K562 (cell line): Measurements from ENCODE around the gene NEUROD4. TPM values are rescaled to one million over a fixed set of nuclear protein-coding genes. Genes with fewer than 3 reads are reported as not detected.
A peak's percentile ranks its signal among the peaks of the same experiment; 100 is the strongest.

Experiments
- E2F5 ChIP-seq: sonication (generic); formaldehyde crosslinking; IDR thresholded peaks from 2 replicates; pipeline ENCODE4 v1.8.0; 2022; ENCODE audit warnings: mild to moderate bottlenecking, missing genetic modification reagents
- FOXK2 ChIP-seq, 2 experiments: fragments of 450-650 bp; IDR thresholded peaks in 1 of 2; conservative IDR thresholded peaks in 1 of 2; 2 replicates each; pipeline ENCODE4 v1.6.1; 2016; ENCODE audit warnings: low read depth in 2 of 2, mild to moderate bottlenecking in 1 of 2
- HNRNPK ChIP-seq: fragments of 200-400 bp; formaldehyde crosslinking; IDR thresholded peaks from one replicate; pipeline ENCODE4 v1.6.1; 2018; ENCODE audit warnings: mild to moderate bottlenecking, low read depth, low read length; ENCODE audit not compliant: poor library complexity, severe bottlenecking
- NFIX ChIP-seq: fragments of 250-450 bp; sonication (Bioruptor Pico); IDR thresholded peaks from 2 replicates; pipeline ENCODE4 v1.4.0; 2020; ENCODE audit warnings: low read depth, mild to moderate bottlenecking, moderate library complexity
- NKRF ChIP-seq: fragments of 450-650 bp; IDR thresholded peaks from 2 replicates; pipeline ENCODE4 v1.6.1; 2016; ENCODE audit warnings: borderline replicate concordance
- POLR2H ChIP-seq: IDR thresholded peaks from 2 replicates; pipeline ENCODE4 v1.6.1; 2016; ENCODE audit warnings: missing genetic modification characterization, low read depth, mild to moderate bottlenecking, control low read depth, missing compliant biosample characterization, moderate library complexity
- ZBTB9 ChIP-seq: fragments of 450-650 bp; formaldehyde crosslinking; IDR thresholded peaks from 2 replicates; pipeline ENCODE4 v1.4.0; 2020; ENCODE audit warnings: mild to moderate bottlenecking, moderate library complexity
- ZNF318 ChIP-seq, 2 experiments: fragments of 450-650 bp; IDR thresholded peaks; 2 replicates each; pipeline ENCODE4 v1.6.1; 2016; ENCODE audit warnings: mild to moderate bottlenecking in 2 of 2, borderline replicate concordance in 1 of 2, low read depth in 1 of 2, moderate library complexity in 1 of 2
- ZNF830 ChIP-seq: fragments of 250-450 bp; sonication (Bioruptor Pico); IDR thresholded peaks from 2 replicates; pipeline ENCODE4 v1.5.0; 2021; ENCODE audit warnings: mild to moderate bottlenecking
- polyA plus RNA-seq, 8 experiments: library from polyadenylated mRNA; depleted of rRNA in 4 of 8; stranded (reverse) in 5 of 8; unstranded in 3 of 8; fragments of >200 nt; fragmentation: Nextera tagmentation in 2 of 8; fragmentation: Illumina TruSeq in 1 of 8; extraction: Ambion mirVana in 2 of 8; extraction: Trizol in 1 of 8; gene quantifications; 2 replicates each; pipeline versions ENCODE4 v1.2.1 to v1.2.3, GENCODE V29; 2011 to 2014; ENCODE audit warnings: inconsistent platforms in 1 of 8, missing spikeins in 1 of 8
- total RNA-seq, 7 experiments: library from RNA; depleted of rRNA in 6 of 7; stranded (reverse); fragments of >200 nt in 6 of 7; fragmentation: Illumina TruSeq in 2 of 7; extraction: Trizol in 2 of 7; gene quantifications; 2 replicates each; pipeline versions ENCODE4 v1.2.1 to v1.2.3, GENCODE V29; 2011 to 2021; ENCODE audit warnings: low replicate concordance in 1 of 7

Gene NEUROD4
- total and polyA plus RNA-seq, 9 of the 15 experiments (the other 6 are each of a cell fraction or from before 2014, with no cell fraction given): not detected

- TF ChIP-seq E2F5 (CRISPR knock-in tag) (no peak), FOXK2 (conservative IDR thresholded peaks at IDR 0.05 in 1 of 2, IDR thresholded peaks at IDR 0.05 in 1 of 2; ENCODE audit: low read depth in 2 of 2) (peak; percentile 36 to 69), POLR2H (tag) (no peak), ZBTB9 (CRISPR knock-in tag) (no peak), HNRNPK (no peak), NFIX (no peak), ZNF830 (CRISPR knock-in tag) (no peak), ZNF318 (IDR thresholded peaks at IDR 0.05; ENCODE audit: borderline replicate concordance in 1 of 2, low read depth in 1 of 2) (no peak), NKRF (peak; percentile 63; the same call in 1 of the 2 replicates)
Measured at GRCh38 chr12:54987611-54988231, 32.1 kb upstream of the NEUROD4 start (continued).
